ENCODE results near the gene IFT74.
"Not testable (repeated sequence)": the region's sequence is repeated elsewhere in the genome, so short reads cannot be mapped to it uniquely, and the experiment has no call there.

The IFT74 gene

GRCh38 chr9:27085456-27085855 is 129.2 kb downstream of the IFT74 start:
- no peak for DNase-seq

GRCh38 chr9:27086818-27087680 is 130.8 kb downstream of the IFT74 start:
- DNase-seq = no peak

- no peak for DNase-seq
Measured at GRCh38 chr9:27088981-27089380, 132.8 kb downstream of the IFT74 start.

- no peak for DNase-seq
Measured at GRCh38 chr9:27089706-27090105, 133.5 kb downstream of the IFT74 start.

GRCh38 chr9:27090231-27090630 is 134.0 kb downstream of the IFT74 start:
- DNase-seq = no peak

- DNase-seq = no peak
Measured at GRCh38 chr9:27090711-27091110, 134.5 kb downstream of the IFT74 start.

GRCh38 chr9:27092496-27092895 is 136.3 kb downstream of the IFT74 start:
- DNase-seq = not testable (repeated sequence)

GRCh38 chr9:27093384-27094067 is 137.3 kb downstream of the IFT74 start:
- DNase-seq = peak in 1 of 2 experiments; percentile 2

GRCh38 chr9:27094640-27095298 is 138.6 kb downstream of the IFT74 start:
- DNase-seq = no peak

GRCh38 chr9:27107241-27107640 is 151.0 kb downstream of the IFT74 start:
- DNase-seq = no peak

- DNase-seq = no peak
Measured at GRCh38 chr9:27108981-27109541, 152.8 kb downstream of the IFT74 start, which contains the start of gene TEK. TSS of gene TEK (plus strand) at chr9:27109225. CDS start at chr9:27109591, 366 bp downstream.

GRCh38 chr9:27109621-27110020 is 153.4 kb downstream of the IFT74 start:
- no peak for DNase-seq

GRCh38 chr9:27110181-27110580 is 154.0 kb downstream of the IFT74 start:
- no peak for DNase-seq

- no peak for DNase-seq
Measured at GRCh38 chr9:27112235-27112634, 156.0 kb downstream of the IFT74 start.

Measured in Kasumi-1 (cell line).